Neural progenitor cell (in vitro differentiated cells): ENCODE measurements around the gene ZNF827. TPM values are rescaled to one million over a fixed set of nuclear protein-coding genes. Genes with fewer than 3 reads are reported as not detected.
"Not testable (repeated sequence)": the region's sequence is repeated elsewhere in the genome, so short reads cannot be mapped to it uniquely, and the experiment has no call there.

Experiments used
- DNase-seq: peaks from one replicate; pipeline ENCODE4 v3.0.0-alpha.2; 2016; ENCODE audit warnings: low spot score
- H2AFZ ChIP-seq: fragments of 200-600 bp; sonication (generic); replicated peaks from 2 replicates; pipeline ENCODE4 v1.6.1; 2016; ENCODE audit warnings: antibody characterized with exemption
- H3F3A ChIP-seq: fragments of 200-600 bp; sonication (generic); 2 replicates; pipeline ENCODE4 v1.6.1; 2016; ENCODE audit warnings: antibody characterized with exemption, low read depth
- H3K27ac ChIP-seq: fragments of 200-600 bp; sonication (generic); 2 replicates; pipeline ENCODE4 v1.5.1; 2016; ENCODE audit warnings: mild to moderate bottlenecking
- H3K27me3 ChIP-seq: fragments of 200-600 bp; sonication (generic); 2 replicates; pipeline ENCODE4 v1.6.1; 2016; ENCODE audit warnings: mild to moderate bottlenecking, moderate library complexity
- H3K36me3 ChIP-seq: fragments of 200-600 bp; sonication (generic); 2 replicates; pipeline ENCODE4 v1.5.1; 2016
- H3K4me1 ChIP-seq: fragments of 200-600 bp; sonication (generic); 2 replicates; pipeline ENCODE4 v1.6.1; 2016; ENCODE audit warnings: mixed run types
- H3K4me2 ChIP-seq: fragments of 200-600 bp; sonication (generic); 2 replicates; pipeline ENCODE4 v1.6.1; 2016
- H3K4me3 ChIP-seq: fragments of 200-600 bp; sonication (generic); 2 replicates; pipeline ENCODE4 v1.5.1; 2016
- H3K79me2 ChIP-seq: fragments of 200-600 bp; sonication (generic); 2 replicates; pipeline ENCODE4 v1.6.1; 2016; ENCODE audit warnings: low read depth
- H3K9ac ChIP-seq: fragments of 200-600 bp; sonication (generic); 2 replicates; pipeline ENCODE4 v1.6.1; 2016
- H3K9me3 ChIP-seq: fragments of 200-600 bp; sonication (generic); 2 replicates; pipeline ENCODE4 v1.5.1; 2016; ENCODE audit warnings: low read depth
- H4K20me1 ChIP-seq: fragments of 200-600 bp; sonication (generic); 2 replicates; pipeline ENCODE4 v1.6.1; 2016; ENCODE audit warnings: low read depth
- H3K27ac Mint-ChIP-seq: 3 replicates; pipeline ENCODE4 v1.8.0; 2021; ENCODE audit warnings: mixed read lengths
- H3K27me3 Mint-ChIP-seq: 2 replicates; pipeline ENCODE4 v1.8.0; 2022; ENCODE audit warnings: low read depth, mild to moderate bottlenecking, inconsistent platforms, moderate library complexity, mixed read lengths; ENCODE audit not compliant: insufficient read depth
- H3K36me3 Mint-ChIP-seq: 3 replicates; pipeline ENCODE4 v1.8.0; 2021; ENCODE audit warnings: mixed read lengths
- H3K4me1 Mint-ChIP-seq: 3 replicates; pipeline ENCODE4 v1.8.0; 2021; ENCODE audit warnings: mixed read lengths
- H3K4me3 Mint-ChIP-seq: 3 replicates; pipeline ENCODE4 v1.8.0; 2021; ENCODE audit warnings: mild to moderate bottlenecking, moderate library complexity, mixed read lengths
- H3K9me3 Mint-ChIP-seq: 3 replicates; pipeline ENCODE4 v1.8.0; 2020; ENCODE audit warnings: mixed read lengths
- CTCF ChIP-seq: fragments of 200-600 bp; sonication (generic); IDR thresholded peaks from 2 replicates; pipeline ENCODE4 v1.5.1; 2017; ENCODE audit warnings: antibody characterized with exemption, mild to moderate bottlenecking
- EZH2 ChIP-seq: fragments of 200-600 bp; sonication (generic); IDR thresholded peaks from 2 replicates; pipeline ENCODE4 v1.6.1; 2017; ENCODE audit warnings: antibody characterized with exemption, mild to moderate bottlenecking, moderate library complexity
- EZH2phosphoT487 ChIP-seq: fragments of 200-600 bp; sonication (generic); IDR thresholded peaks from 2 replicates; pipeline ENCODE4 v1.6.1; 2017; ENCODE audit warnings: antibody characterized with exemption
- total RNA-seq: library from RNA; depleted of rRNA; stranded (reverse); fragments of >200 nt; gene quantifications from 2 replicates; pipeline ENCODE4 v1.2.3, GENCODE V29; 2015; ENCODE audit warnings: low replicate concordance

The ZNF827 gene
- total RNA-seq, 1 donor from 2014 or later, result 7.7 TPM

DNA sequence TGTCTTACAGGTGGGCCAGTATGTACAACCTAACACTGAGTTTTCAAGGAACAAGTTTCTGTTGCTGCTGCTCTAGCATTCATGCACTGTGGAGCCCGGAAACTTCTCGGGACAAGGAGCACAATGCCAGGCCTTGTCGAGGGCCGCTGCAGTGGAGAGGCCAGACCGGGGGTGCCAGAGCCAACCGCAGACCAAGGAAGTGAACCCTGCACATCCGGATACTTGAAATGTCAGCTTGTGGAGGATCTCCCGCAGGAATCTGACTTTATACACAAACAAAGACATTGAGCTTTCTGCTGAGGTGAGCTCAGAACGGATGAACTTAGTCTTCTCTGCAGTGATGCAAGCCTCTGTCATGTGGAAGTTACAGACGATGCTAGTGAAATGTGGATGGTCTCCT, 99.5 kb downstream of the ZNF827 start:
- DNase-seq, result no peak
- Histone ChIP-seq H3K4me1 (no peaks in the 10 kb centered on the region), H4K20me1 (no peaks in the 10 kb centered on the region), H3K9me3 (no peaks in the 10 kb centered on the region), H3K27ac (no peak overlapping the region), H3K36me3 (no peaks in the 10 kb centered on the region), H3K9ac (no peak overlapping the region), H3K27me3 (no peaks in the 10 kb centered on the region), H2AFZ (no peak overlapping the region), H3K79me2 (no peaks in the 10 kb centered on the region), H3F3A (no peaks in the 10 kb centered on the region), H3K4me2 (no peak overlapping the region), H3K4me3 (no peak overlapping the region)
- Mint-ChIP-seq H3K4me1 (peaks cover 9% of the 10 kb centered on the region), H3K27me3 (peaks cover 2% of the 10 kb centered on the region), H3K36me3 (peaks cover 45% of the 10 kb centered on the region), H3K4me3 (no peak overlapping the region), H3K27ac (no peak overlapping the region), H3K9me3 (no peaks in the 10 kb centered on the region)
- TF ChIP-seq EZH2 (no peak), CTCF (no peak), EZH2phosphoT487 (no peak)

GRCh38 chr4:145832384-145832783, 106.2 kb downstream of the ZNF827 start:
- not testable (repeated sequence) for H3K27ac Mint-ChIP-seq, H3K4me1 Mint-ChIP-seq, H3K27me3 ChIP-seq, H3K4me1 ChIP-seq, H4K20me1 ChIP-seq, H3K79me2 ChIP-seq, H2AFZ ChIP-seq, H3K9me3 ChIP-seq, H3K4me3 Mint-ChIP-seq, H3K27me3 Mint-ChIP-seq, H3K4me3 ChIP-seq, DNase-seq, H3K4me2 ChIP-seq, H3F3A ChIP-seq, H3K9me3 Mint-ChIP-seq, H3K36me3 ChIP-seq, H3K27ac ChIP-seq, H3K9ac ChIP-seq
- peaks cover 36% of the 10 kb centered on the region for H3K36me3 Mint-ChIP-seq

- H3K36me3 Mint-ChIP-seq, result peaks cover 33% of the 10 kb centered on the region
These were observed 107.9 kb downstream of the ZNF827 start for GRCh38 chr4:145830699-145831098.

More at GRCh38 chr4:145830699-145831098, 107.9 kb downstream of the ZNF827 start:
- H3K27ac Mint-ChIP-seq, result no peak overlapping the region
- no peaks in the 10 kb centered on the region for H3K36me3 ChIP-seq
- H3K4me2 ChIP-seq, result no peak overlapping the region
- no peak overlapping the region for H3K27ac ChIP-seq
- TF ChIP-seq EZH2 (no peak), CTCF (no peak), EZH2phosphoT487 (no peak)
- peaks cover 6% of the 10 kb centered on the region for H3F3A ChIP-seq
- no peak overlapping the region for H3K4me3 ChIP-seq
- H3K27me3 ChIP-seq, result no peaks in the 10 kb centered on the region
- peaks cover 12% of the 10 kb centered on the region for H3K4me1 Mint-ChIP-seq
- no peaks in the 10 kb centered on the region for H3K79me2 ChIP-seq
- no peaks in the 10 kb centered on the region for H3K9me3 ChIP-seq
- no peaks in the 10 kb centered on the region for H4K20me1 ChIP-seq
- H3K9me3 Mint-ChIP-seq, result no peaks in the 10 kb centered on the region
- no peak overlapping the region for H3K9ac ChIP-seq
- H3K27me3 Mint-ChIP-seq, result no peaks in the 10 kb centered on the region
- H2AFZ ChIP-seq, result no peak overlapping the region
- peaks cover 3% of the 10 kb centered on the region for H3K4me1 ChIP-seq
- no peak overlapping the region for H3K4me3 Mint-ChIP-seq
- no peak for DNase-seq
